Left lung (tissue), 10 donors: ENCODE measurements around the gene DNAJC13. TPM values are rescaled to one million over a fixed set of nuclear protein-coding genes. Genes with fewer than 3 reads are reported as not detected.

Experiments used
- ATAC-seq: fragments of 200-7000 bp; cut with Tn5 transposase; one replicate; pipeline ENCODE4 v1.9.1; 2020; ENCODE audit warnings: moderate library complexity
- DNase-seq, 4 donors: peaks; one replicate each; pipeline ENCODE4 v3.0.0-alpha.2; 2013 to 2020
- H3K27ac ChIP-seq, 2 donors: fragments of 200-600 bp; sonication (generic) in 1 of 2; one replicate each; pipeline versions ENCODE4 v1.5.0 to v1.8.0; 2020 to 2021
- H3K27me3 ChIP-seq, 2 donors: fragments of 200-600 bp; sonication (generic) in 1 of 2; one replicate each; pipeline versions ENCODE4 v1.5.0 to v1.8.0; 2020 to 2021
- H3K36me3 ChIP-seq, 2 donors: fragments of 200-600 bp; sonication (generic) in 1 of 2; one replicate each; pipeline versions ENCODE4 v1.5.0 to v1.8.0; 2020 to 2021
- H3K4me1 ChIP-seq, 2 donors: fragments of 200-600 bp; one replicate each; pipeline ENCODE4 v1.8.0; 2021
- H3K4me3 ChIP-seq, 2 donors: fragments of 200-600 bp; sonication (generic) in 1 of 2; one replicate each; pipeline versions ENCODE4 v1.5.0 to v1.8.0; 2020 to 2021; ENCODE audit warnings: mild to moderate bottlenecking in 1 of 2
- H3K9me3 ChIP-seq, 2 donors: fragments of 200-600 bp; sonication (generic) in 1 of 2; one replicate each; pipeline versions ENCODE4 v1.5.0 to v1.8.0; 2020 to 2021
- CTCF ChIP-seq, 2 donors: fragments of 200-600 bp; sonication (generic) in 1 of 2; IDR thresholded peaks; one replicate each; pipeline versions ENCODE4 v1.5.0 to v1.8.0; 2021; ENCODE audit warnings: antibody characterized with exemption in 2 of 2
- intact Hi-C, 2 donors: fragments of 100-400 bp; cut with DNase I; formaldehyde crosslinking; loops; one replicate each; pipeline versions ENCODE4 v1.11.2 to v1.14.2; 2022
- polyA plus RNA-seq, 6 donors: library from polyadenylated mRNA; unstranded; fragments of 120-200 nt; gene quantifications; one replicate each; pipeline ENCODE4 v1.2.1, GENCODE V29; 2013; ENCODE audit not compliant: insufficient read length in 6 of 6
- total RNA-seq, 2 donors: library from RNA; stranded (reverse); fragmentation: NEBNext Ultra II Directional; extraction: Animal tissue kit (Norgen Biotek cat#: 25700); gene quantifications; one replicate each; pipeline ENCODE4 v1.2.1, GENCODE V29; 2021
- donor health status: DM: no; HTN: yes; CAD: no.
- donor health status: DM: no; HTN: no; CAD: no.

Gene DNAJC13
- total and polyA plus RNA-seq, 8 donors, result 41.2 to 64.0 (median 55.1) TPM

- TF ChIP-seq CTCF (IDR thresholded peaks at IDR 0.05), result no peak
- Histone ChIP-seq H3K36me3 (no peaks in the 10 kb centered on the region), H3K27ac (no peak overlapping the region), H3K27me3 (no peaks in the 10 kb centered on the region), H3K9me3 (no peaks in the 10 kb centered on the region), H3K4me1 (no peaks in the 10 kb centered on the region), H3K4me3 (no peak overlapping the region)
- peak in 1 of 4 donors; percentile 21 for DNase-seq
- ATAC-seq, result peak; percentile 91
- intact Hi-C loops, result no loop called here
Observed at GRCh38 chr3:132378846-132379245, 38.5 kb upstream of the DNAJC13 start.

GRCh38 chr3:132380920-132381319 lies 36.4 kb upstream of the DNAJC13 start:
- Histone ChIP-seq H3K36me3 (no peaks in the 10 kb centered on the region), H3K27ac (no peak overlapping the region), H3K4me1 (no peaks in the 10 kb centered on the region), H3K27me3 (no peaks in the 10 kb centered on the region), H3K4me3 (no peak overlapping the region), H3K9me3 (no peaks in the 10 kb centered on the region)
- DNase-seq, result no peak
- no peak for TF ChIP-seq CTCF (IDR thresholded peaks at IDR 0.05)
- intact Hi-C loops, result no loop called here
- ATAC-seq, result no peak

- no peaks in the 10 kb centered on the region for H3K9me3 ChIP-seq
- intact Hi-C loops, result no loop called here
- no peaks in the 10 kb centered on the region for H3K36me3 ChIP-seq
- no peaks in the 10 kb centered on the region for H3K27me3 ChIP-seq
- H3K27ac ChIP-seq, result no peak overlapping the region
- H3K4me1 ChIP-seq, result no peaks in the 10 kb centered on the region
- no peak for ATAC-seq
- no peak overlapping the region for H3K4me3 ChIP-seq
- peak in 1 of 4 donors; percentile 63 for DNase-seq
- TF ChIP-seq CTCF (IDR thresholded peaks at IDR 0.05), result no peak
Observed at GRCh38 chr3:132381348-132381944, 35.9 kb upstream of the DNAJC13 start.

- DNase-seq, result no peak
- intact Hi-C loops, result no loop called here
Observed at GRCh38 chr3:132382267-132382666, 35.0 kb upstream of the DNAJC13 start.

GRCh38 chr3:132382688-132383194 lies 34.6 kb upstream of the DNAJC13 start:
- no peak for TF ChIP-seq CTCF (IDR thresholded peaks at IDR 0.05)
- H3K27ac ChIP-seq, result no peak overlapping the region
- no peaks in the 10 kb centered on the region for H3K27me3 ChIP-seq
- intact Hi-C loops, result no loop called here
- no peaks in the 10 kb centered on the region for H3K4me1 ChIP-seq
- no peaks in the 10 kb centered on the region for H3K9me3 ChIP-seq
- DNase-seq (no peak), ATAC-seq (no peak)
- H3K36me3 ChIP-seq, result no peaks in the 10 kb centered on the region
- no peak overlapping the region for H3K4me3 ChIP-seq

More at GRCh38 chr3:132382267-132382666, 35.0 kb upstream of the DNAJC13 start:
- H3K27me3 ChIP-seq, result no peaks in the 10 kb centered on the region
- H3K4me1 ChIP-seq, result no peaks in the 10 kb centered on the region
- H3K9me3 ChIP-seq, result no peaks in the 10 kb centered on the region
- no peak for ATAC-seq
- no peak overlapping the region for H3K4me3 ChIP-seq
- TF ChIP-seq CTCF (IDR thresholded peaks at IDR 0.05), result no peak
- no peaks in the 10 kb centered on the region for H3K36me3 ChIP-seq
- H3K27ac ChIP-seq, result no peak overlapping the region
